Stimulated activated CD8-positive, alpha-beta memory T cell treated with anti-CD3 and anti-CD28 coated beads, Interleukin-7, amount 100 ng/mL, for 24 hours (primary cell): ENCODE data around the gene CXCL3.
"Not testable (repeated sequence)": the region's sequence is repeated elsewhere in the genome, so short reads cannot be mapped to it uniquely, and the experiment has no call there.

Source experiments
- DNase-seq: peaks from one replicate; pipeline ENCODE4 v3.0.0-alpha.2; 2020; ENCODE audit warnings: low read depth

Gene CXCL3

GRCh38 chr4:74038425-74039314 is at the start of gene CXCL3:
Gene CXCL3 (minus strand): TSS chr4:74038689. CDS start chr4:74038611, 78 bp downstream.
- DNase-seq = no peak

- DNase-seq = no peak
These were observed 49.0 kb upstream of the CXCL3 start for GRCh38 chr4:74087481-74087880.

GRCh38 chr4:74085669-74086068 is 47.2 kb upstream of the CXCL3 start:
- no peak for DNase-seq

GRCh38 chr4:74084984-74085383 is 46.5 kb upstream of the CXCL3 start:
- no peak for DNase-seq

- no peak for DNase-seq
These were observed 45.1 kb upstream of the CXCL3 start for GRCh38 chr4:74083546-74083945.

GRCh38 chr4:74081035-74081434 is 42.5 kb upstream of the CXCL3 start:
- DNase-seq = no peak

GRCh38 chr4:74080351-74080750 is 41.9 kb upstream of the CXCL3 start:
- not testable (repeated sequence) for DNase-seq

GRCh38 chr4:74079024-74079423 is 40.5 kb upstream of the CXCL3 start:
- DNase-seq = not testable (repeated sequence)

- DNase-seq = no peak
These were observed 34.9 kb upstream of the CXCL3 start for GRCh38 chr4:74073358-74073757.

- DNase-seq = no peak
These were observed 34.2 kb upstream of the CXCL3 start for GRCh38 chr4:74072739-74073138.

- no peak for DNase-seq
These were observed 29.1 kb upstream of the CXCL3 start for GRCh38 chr4:74067586-74067985.

GRCh38 chr4:74066232-74066631 is 27.7 kb upstream of the CXCL3 start:
- DNase-seq = no peak

GRCh38 chr4:74065115-74065642 is 26.7 kb upstream of the CXCL3 start:
- no peak for DNase-seq

GRCh38 chr4:74063859-74064258 is 25.4 kb upstream of the CXCL3 start:
- DNase-seq = no peak

GRCh38 chr4:74062953-74063352 is 24.5 kb upstream of the CXCL3 start:
- no peak for DNase-seq

- DNase-seq = no peak
These were observed 22.9 kb upstream of the CXCL3 start for GRCh38 chr4:74061430-74061829.

- DNase-seq = no peak
These were observed 20.8 kb upstream of the CXCL3 start for GRCh38 chr4:74059161-74059829.

GRCh38 chr4:74058048-74058651 is 19.7 kb upstream of the CXCL3 start:
- DNase-seq = no peak

- DNase-seq = no peak
These were observed 19.1 kb upstream of the CXCL3 start for GRCh38 chr4:74057588-74057987.

GRCh38 chr4:74056858-74057562 is 18.5 kb upstream of the CXCL3 start:
- no peak for DNase-seq

GRCh38 chr4:74056114-74056857 is 17.8 kb upstream of the CXCL3 start:
- DNase-seq = no peak
